ENCODE results near the gene TACC2.

DNA sequence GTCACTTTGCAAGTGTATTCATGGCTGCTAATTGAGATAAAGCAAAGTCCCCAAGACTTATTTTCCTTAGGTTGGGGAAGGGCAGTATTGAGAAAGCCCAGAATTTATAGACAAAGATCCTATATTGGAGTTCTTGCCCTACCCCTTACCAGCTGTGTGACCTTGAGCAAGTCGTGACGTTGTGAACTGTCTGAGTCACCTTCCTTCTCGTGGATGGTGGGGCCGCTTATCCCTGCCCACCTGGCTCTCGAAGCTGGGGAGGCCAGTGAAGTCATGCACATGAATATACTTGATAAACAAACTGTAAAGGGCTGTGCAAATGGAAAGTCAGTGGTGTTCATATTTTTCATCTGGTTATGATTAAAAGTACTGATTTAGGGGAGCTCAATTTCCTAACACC is 127.4 kb downstream of the TACC2 start:
- TF ChIP-seq, protein P1, sequence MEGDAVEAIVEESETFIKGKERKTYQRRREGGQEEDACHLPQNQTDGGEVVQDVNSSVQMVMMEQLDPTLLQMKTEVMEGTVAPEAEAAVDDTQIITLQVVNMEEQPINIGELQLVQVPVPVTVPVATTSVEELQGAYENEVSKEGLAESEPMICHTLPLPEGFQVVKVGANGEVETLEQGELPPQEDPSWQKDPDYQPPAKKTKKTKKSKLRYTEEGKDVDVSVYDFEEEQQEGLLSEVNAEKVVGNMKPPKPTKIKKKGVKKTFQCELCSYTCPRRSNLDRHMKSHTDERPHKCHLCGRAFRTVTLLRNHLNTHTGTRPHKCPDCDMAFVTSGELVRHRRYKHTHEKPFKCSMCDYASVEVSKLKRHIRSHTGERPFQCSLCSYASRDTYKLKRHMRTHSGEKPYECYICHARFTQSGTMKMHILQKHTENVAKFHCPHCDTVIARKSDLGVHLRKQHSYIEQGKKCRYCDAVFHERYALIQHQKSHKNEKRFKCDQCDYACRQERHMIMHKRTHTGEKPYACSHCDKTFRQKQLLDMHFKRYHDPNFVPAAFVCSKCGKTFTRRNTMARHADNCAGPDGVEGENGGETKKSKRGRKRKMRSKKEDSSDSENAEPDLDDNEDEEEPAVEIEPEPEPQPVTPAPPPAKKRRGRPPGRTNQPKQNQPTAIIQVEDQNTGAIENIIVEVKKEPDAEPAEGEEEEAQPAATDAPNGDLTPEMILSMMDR (IDR thresholded peaks at IDR 0.05), result no peak
- no peak for TF ChIP-seq POLR2AphosphoS5 (IDR thresholded peaks at IDR 0.05)
